Thyroid gland (tissue), 4 donors: Measurements from ENCODE around the gene RARRES2. TPM values are rescaled to one million over a fixed set of nuclear protein-coding genes. Genes with fewer than 3 reads are reported as not detected.

ENCODE experiments used
- DNase-seq, 2 donors: peaks; one replicate each; pipeline ENCODE4 v3.0.0-alpha.2; 2019
- H3K27ac ChIP-seq, 3 donors: fragments of 200-600 bp; sonication (generic); 1 replicate in 2 of 3; 2 replicates in 1 of 3; pipeline ENCODE4 v1.5.1; 2016 to 2019; ENCODE audit warnings: mild to moderate bottlenecking in 1 of 3, moderate library complexity in 1 of 3
- H3K27me3 ChIP-seq: fragments of 200-600 bp; sonication (generic); one replicate; pipeline ENCODE4 v1.5.1; 2019
- H3K36me3 ChIP-seq, 2 donors: fragments of 200-600 bp; sonication (generic); one replicate each; pipeline ENCODE4 v1.5.1; 2016 to 2019
- H3K4me1 ChIP-seq, 2 donors: fragments of 200-600 bp; sonication (generic); one replicate each; pipeline ENCODE4 v1.5.1; 2017 to 2019
- H3K4me3 ChIP-seq, 3 donors: fragments of 200-600 bp; sonication (generic); replicated peaks in 1 of 3; 1 replicate in 2 of 3; 2 replicates in 1 of 3; pipeline ENCODE4 v1.5.1; 2016; ENCODE audit warnings: mild to moderate bottlenecking in 1 of 3
- H3K9me3 ChIP-seq: fragments of 200-600 bp; sonication (generic); one replicate; pipeline ENCODE4 v1.5.1; 2017
- POLR2A ChIP-seq, 2 donors: fragments of 450-650 bp; IDR thresholded peaks; one replicate each; pipeline ENCODE4 v1.6.1; 2017; ENCODE audit warnings: antibody characterized with exemption in 2 of 2, mild to moderate bottlenecking in 2 of 2, moderate library complexity in 1 of 2
- WGBS, 2 donors: methylation state at CpG; one replicate each; pipeline ENCODE4 v1.1.5; 2017; 5-methylcytosine and 5-hydroxymethylcytosine counted together
- intact Hi-C: fragments of 100-400 bp; cut with DNase I; formaldehyde crosslinking; loops from one replicate; pipeline ENCODE4 v1.15.1; 2023
- total RNA-seq, 4 donors: library from RNA; depleted of rRNA; stranded (reverse); fragments of >200 nt; gene quantifications; one replicate each; pipeline ENCODE4 v1.2.3, GENCODE V29; 2016
- TF ChIP-seq, protein P1 (sequence below), 6 experiments: fragments of 200-600 bp in 3 of 6; fragments of 450-650 bp in 3 of 6; sonication (generic) in 3 of 6; IDR thresholded peaks; one replicate each; pipeline ENCODE4 v1.5.1; 2016 to 2019; ENCODE audit warnings: antibody characterized with exemption in 6 of 6, mild to moderate bottlenecking in 2 of 6, inconsistent platforms in 1 of 6, moderate library complexity in 1 of 6

Gene RARRES2
- total RNA-seq, 4 donors from 2014 or later: 22.2 to 137 (median 54.8) TPM

DNA sequence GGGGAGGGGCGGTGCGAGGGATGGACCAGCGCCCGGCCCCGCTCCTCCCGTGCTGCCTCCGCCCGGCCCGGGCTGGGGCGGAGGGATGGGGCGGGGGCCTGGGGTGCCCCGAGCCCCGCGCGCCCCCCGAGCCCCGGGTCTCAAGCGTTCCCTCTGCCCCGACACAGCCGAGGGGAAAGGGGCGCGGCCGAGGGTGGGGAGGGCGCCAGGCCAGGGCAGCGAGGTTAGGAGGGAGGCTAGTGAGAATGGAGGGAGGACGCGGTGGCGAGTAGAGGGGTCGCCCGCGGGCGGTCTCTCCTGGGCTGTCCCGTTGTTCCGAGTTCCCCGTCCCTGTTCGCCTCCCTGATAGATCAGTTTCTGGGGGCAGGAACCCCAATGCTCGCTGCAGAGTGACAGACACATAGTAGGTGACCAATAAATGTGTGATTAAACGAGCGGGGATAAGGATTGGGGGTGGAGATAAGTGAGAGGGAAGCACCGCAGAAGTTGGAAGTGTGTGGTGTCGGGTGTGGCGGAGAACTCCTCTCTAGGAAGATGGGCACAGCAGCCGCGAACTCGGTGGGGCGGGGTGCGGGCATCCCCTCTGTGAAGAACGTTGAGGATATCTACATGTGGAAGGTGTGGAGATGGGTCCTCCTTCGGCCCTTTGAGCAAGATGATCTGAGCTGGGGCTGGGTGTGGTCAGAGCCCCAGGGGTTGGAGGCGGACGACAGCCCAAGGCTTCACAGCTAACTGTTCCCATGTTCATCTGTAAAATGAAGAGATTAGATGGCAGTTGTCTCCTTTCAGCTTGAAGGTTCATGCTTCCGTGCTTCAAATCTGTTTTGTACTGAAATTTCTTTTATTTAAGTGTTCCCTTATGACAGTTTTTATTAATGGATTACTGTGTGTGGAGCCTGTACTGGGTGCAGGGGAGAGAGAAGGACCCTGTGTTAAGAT is 38.3 kb upstream of the RARRES2 start:
- H3K4me3 ChIP-seq: peak overlapping the region; percentile 75 to 97 (median 80)
- no peaks in the 10 kb centered on the region for H3K9me3 ChIP-seq
- peak in 1 of 2 donors; percentile 13 for DNase-seq
- no peaks in the 10 kb centered on the region for H3K27me3 ChIP-seq
- H3K36me3 ChIP-seq: no peaks in the 10 kb centered on the region
- 3 to 5% methylated on average over 27 to 33 of the region's 52 CpGs for WGBS, 2 donors
- H3K27ac ChIP-seq: peak overlapping the region; percentile 53 to 85 (median 77)
- intact Hi-C loops: no loop called here
- H3K4me1 ChIP-seq: peaks cover 0 to 14% of the 10 kb centered on the region in 2 donors
- no peak for TF ChIP-seq POLR2A (IDR thresholded peaks at IDR 0.05)
- TF ChIP-seq, protein P1, sequence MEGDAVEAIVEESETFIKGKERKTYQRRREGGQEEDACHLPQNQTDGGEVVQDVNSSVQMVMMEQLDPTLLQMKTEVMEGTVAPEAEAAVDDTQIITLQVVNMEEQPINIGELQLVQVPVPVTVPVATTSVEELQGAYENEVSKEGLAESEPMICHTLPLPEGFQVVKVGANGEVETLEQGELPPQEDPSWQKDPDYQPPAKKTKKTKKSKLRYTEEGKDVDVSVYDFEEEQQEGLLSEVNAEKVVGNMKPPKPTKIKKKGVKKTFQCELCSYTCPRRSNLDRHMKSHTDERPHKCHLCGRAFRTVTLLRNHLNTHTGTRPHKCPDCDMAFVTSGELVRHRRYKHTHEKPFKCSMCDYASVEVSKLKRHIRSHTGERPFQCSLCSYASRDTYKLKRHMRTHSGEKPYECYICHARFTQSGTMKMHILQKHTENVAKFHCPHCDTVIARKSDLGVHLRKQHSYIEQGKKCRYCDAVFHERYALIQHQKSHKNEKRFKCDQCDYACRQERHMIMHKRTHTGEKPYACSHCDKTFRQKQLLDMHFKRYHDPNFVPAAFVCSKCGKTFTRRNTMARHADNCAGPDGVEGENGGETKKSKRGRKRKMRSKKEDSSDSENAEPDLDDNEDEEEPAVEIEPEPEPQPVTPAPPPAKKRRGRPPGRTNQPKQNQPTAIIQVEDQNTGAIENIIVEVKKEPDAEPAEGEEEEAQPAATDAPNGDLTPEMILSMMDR (IDR thresholded peaks at IDR 0.05): no peak

DNA sequence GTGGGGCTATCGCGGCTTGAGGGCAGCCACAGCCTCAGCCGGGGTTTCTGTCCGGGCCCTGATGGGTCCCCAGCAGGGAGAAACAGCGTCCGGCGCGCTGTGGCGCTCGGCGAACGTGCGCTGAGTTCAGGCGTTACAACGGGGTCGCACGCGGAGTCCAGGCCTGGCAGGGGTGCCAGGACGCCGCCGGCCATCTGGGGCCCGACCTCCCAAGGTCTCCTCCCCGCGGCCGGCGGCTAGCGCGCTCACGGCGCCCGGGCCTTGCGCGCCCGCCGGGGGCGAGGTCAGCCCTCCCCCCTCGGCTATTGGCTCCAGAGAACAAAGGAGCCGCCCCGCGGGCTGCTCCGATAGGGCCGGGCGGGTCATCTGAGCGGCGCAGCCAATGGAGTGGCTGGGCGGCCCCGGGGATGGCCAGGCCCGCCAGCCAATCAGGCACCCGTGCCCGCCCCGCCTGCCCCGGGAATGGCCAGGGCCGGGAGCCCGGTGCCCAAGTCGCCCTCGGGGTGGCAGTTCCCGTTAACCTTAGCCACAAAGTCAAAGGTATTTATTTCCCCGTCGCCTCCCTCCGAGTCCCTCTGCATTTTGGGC is 37.5 kb upstream of the RARRES2 start, which contains the start of gene ZNF775:
ZNF775 (plus strand) TSS at position 478 of the 588 bp plus-strand sequence. CDS start 9,141 bp downstream, outside the sequence.
- H3K27ac ChIP-seq: peak within 1 kb of the TSS; percentile 77 to 85 (median 78)
- WGBS, 2 donors: 0% methylated on average over 4 of the region's 60 CpGs
- H3K9me3 ChIP-seq: no peaks in the 10 kb centered on the region
- peak within 1 kb of the TSS; percentile 79 to 97 (median 80) for H3K4me3 ChIP-seq
- peak; percentile 97 to 98 for DNase-seq
- TF ChIP-seq, protein P1 (IDR thresholded peaks at IDR 0.05): no peak
- TF ChIP-seq POLR2A (IDR thresholded peaks at IDR 0.05): peak in 1 of 2 donors; percentile 87
- intact Hi-C loops: no loop called here
- peaks cover 0 to 15% of the 10 kb centered on the region in 2 donors for H3K4me1 ChIP-seq
- peaks cover 0 to 5% of the 10 kb centered on the region in 2 donors for H3K36me3 ChIP-seq
- no peaks in the 10 kb centered on the region for H3K27me3 ChIP-seq

DNA sequence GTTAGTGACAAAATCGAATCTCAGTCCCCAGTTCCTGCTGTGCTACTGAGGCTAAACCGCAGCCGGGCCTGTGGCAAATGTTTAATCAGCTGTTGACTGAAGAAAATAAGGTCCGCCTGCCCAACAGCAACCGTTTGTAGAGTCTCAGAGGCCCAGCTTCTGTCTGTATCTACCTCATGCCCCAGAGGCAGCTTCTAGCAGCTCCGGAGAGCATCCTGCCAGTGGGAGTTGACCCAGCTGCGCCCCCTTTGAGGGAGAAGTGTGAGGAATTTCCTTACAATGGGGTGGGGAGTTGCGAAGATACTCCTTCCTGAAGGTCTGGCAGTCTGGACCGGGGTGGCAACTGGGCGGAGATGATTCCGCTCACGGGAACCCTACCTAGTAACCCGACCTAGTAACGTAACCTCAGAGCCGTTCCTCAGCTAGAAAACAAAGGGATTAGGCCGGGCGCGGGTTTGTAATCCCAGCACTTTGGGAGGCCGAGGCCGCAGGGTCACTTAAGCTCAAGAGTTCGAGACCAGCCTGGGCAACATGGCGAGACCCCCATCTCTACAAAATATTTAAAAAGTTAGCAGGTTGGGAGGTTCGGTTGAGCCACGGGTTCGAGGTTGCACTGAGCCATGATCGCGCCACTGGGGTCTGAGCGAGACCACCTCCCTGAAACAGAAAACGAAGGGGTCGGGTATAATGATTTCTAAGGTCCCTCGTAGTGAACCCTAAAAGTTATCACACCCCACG is 36.9 kb upstream of the RARRES2 start:
- Histone ChIP-seq H3K9me3 (no peaks in the 10 kb centered on the region), H3K4me1 (peaks cover 5 to 22% of the 10 kb centered on the region in 2 donors), H3K27me3 (no peaks in the 10 kb centered on the region), H3K36me3 (peaks cover 0 to 5% of the 10 kb centered on the region in 2 donors), H3K27ac (peak overlapping the region; percentile 76 to 78 (median 77)), H3K4me3 (peak overlapping the region; percentile 72 to 80 (median 79))
- DNase-seq: peak; percentile 28 to 37
- TF ChIP-seq POLR2A (IDR thresholded peaks at IDR 0.05): no peak
- intact Hi-C loops: no loop called here
- 15 to 19% methylated on average over 31 to 32 of the region's 32 CpGs for WGBS, 2 donors

DNA sequence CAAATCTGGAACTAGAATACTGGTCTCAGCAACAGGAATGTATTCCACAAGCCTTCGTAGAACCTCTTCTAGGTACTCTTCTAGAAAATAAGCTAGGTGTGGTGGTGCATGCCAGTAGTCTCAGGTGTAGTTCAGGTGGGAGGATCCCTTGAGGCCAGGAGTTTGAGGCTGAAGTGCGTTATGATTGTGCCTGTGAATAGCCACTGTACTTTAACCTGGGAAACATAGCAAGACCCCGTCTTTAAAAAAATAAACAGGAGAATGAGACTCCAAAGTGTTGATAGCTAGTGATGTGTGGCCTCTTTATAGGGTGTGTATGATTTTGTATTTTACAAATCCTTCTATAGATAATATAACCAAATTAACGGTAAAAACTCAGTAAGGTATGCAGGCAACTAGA is 36.2 kb upstream of the RARRES2 start:
- peak in 1 of 2 donors; percentile 33 for DNase-seq
- Histone ChIP-seq H3K27ac (peak overlapping the region; percentile 76 to 78 (median 77)), H3K9me3 (no peaks in the 10 kb centered on the region), H3K4me1 (peaks cover 10 to 28% of the 10 kb centered on the region in 2 donors), H3K27me3 (no peaks in the 10 kb centered on the region), H3K36me3 (peaks cover 3 to 7% of the 10 kb centered on the region in 2 donors), H3K4me3 (no peak overlapping the region)
- intact Hi-C loops: no loop called here
- 40 to 49% methylated on average over 4 of the region's 4 CpGs for WGBS, 2 donors
- TF ChIP-seq POLR2A (IDR thresholded peaks at IDR 0.05): no peak
- TF ChIP-seq, protein P1 (IDR thresholded peaks at IDR 0.05): no peak

DNA sequence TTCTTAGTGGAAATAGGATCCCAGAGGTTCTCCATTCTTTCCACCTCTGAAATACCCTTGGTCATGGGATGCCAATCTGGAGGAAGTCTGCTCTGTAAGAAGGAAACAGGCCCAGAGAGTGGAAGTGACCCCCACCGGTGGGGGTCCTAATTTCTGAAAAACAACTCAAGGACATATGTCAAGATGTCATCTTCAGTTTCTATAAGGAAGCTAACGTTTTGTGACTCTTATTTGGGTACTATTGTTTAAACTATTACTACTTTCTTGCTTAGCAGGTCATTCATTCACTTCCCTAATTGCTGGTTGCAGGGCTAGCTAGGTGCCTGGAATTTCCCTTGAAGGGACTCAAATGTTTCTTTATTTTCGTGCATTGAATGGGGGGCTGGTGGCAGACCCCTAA is 35.8 kb upstream of the RARRES2 start:
- peaks cover 10 to 31% of the 10 kb centered on the region in 2 donors for H3K4me1 ChIP-seq
- 59 to 66% methylated on average over 3 of the region's 3 CpGs for WGBS, 2 donors
- TF ChIP-seq, protein P1 (IDR thresholded peaks at IDR 0.05): no peak
- no peak for TF ChIP-seq POLR2A (IDR thresholded peaks at IDR 0.05)
- H3K36me3 ChIP-seq: peaks cover 7 to 12% of the 10 kb centered on the region in 2 donors
- H3K27me3 ChIP-seq: no peaks in the 10 kb centered on the region
- DNase-seq: no peak
- no peaks in the 10 kb centered on the region for H3K9me3 ChIP-seq
- peak overlapping the region in 2 of 3 donors; percentile 24 to 78 for H3K27ac ChIP-seq
- intact Hi-C loops: no loop called here
- H3K4me3 ChIP-seq: no peak overlapping the region
